Esophagus muscularis mucosa (tissue), 4 donors: Measurements from ENCODE around the gene CARM1. TPM values are rescaled to one million over a fixed set of nuclear protein-coding genes. Genes with fewer than 3 reads are reported as not detected.
"Not testable (repeated sequence)": the region's sequence is repeated elsewhere in the genome, so short reads cannot be mapped to it uniquely, and the experiment has no call there.

Source experiments
- DNase-seq: peaks from one replicate; pipeline ENCODE4 v3.0.0-alpha.2; 2017; ENCODE audit errors: extremely low spot score
- H3K27ac ChIP-seq, 4 donors: fragments of 200-600 bp; sonication (generic); replicated peaks in 1 of 4; 1 replicate in 3 of 4; 2 replicates in 1 of 4; pipeline ENCODE4 v1.5.1; 2016 to 2019; ENCODE audit warnings: mild to moderate bottlenecking in 1 of 4
- H3K27me3 ChIP-seq, 4 donors: fragments of 200-600 bp; sonication (generic); one replicate each; pipeline versions ENCODE4 v1.5.1 to v1.6.0; 2016 to 2019
- H3K36me3 ChIP-seq, 4 donors: fragments of 200-600 bp; sonication (generic); one replicate each; pipeline ENCODE4 v1.5.1; 2016 to 2019
- H3K4me1 ChIP-seq, 4 donors: fragments of 200-600 bp; sonication (generic); one replicate each; pipeline ENCODE4 v1.5.1; 2016 to 2019
- H3K4me3 ChIP-seq, 4 donors: fragments of 200-600 bp; sonication (generic); 1 replicate in 2 of 4; 2 replicates in 2 of 4; pipeline ENCODE4 v1.5.1; 2016 to 2019; ENCODE audit warnings: mild to moderate bottlenecking in 4 of 4, moderate library complexity in 1 of 4
- H3K9me3 ChIP-seq, 4 donors: fragments of 200-600 bp; sonication (generic); 1 replicate in 3 of 4; 2 replicates in 1 of 4; pipeline ENCODE4 v1.5.1; 2016 to 2019
- CTCF ChIP-seq, 3 experiments: fragments of 200-600 bp in 2 of 3; fragments of 450-650 bp in 1 of 3; sonication (generic) in 2 of 3; IDR thresholded peaks; one replicate each; pipeline ENCODE4 v1.5.1; 2017 to 2019; ENCODE audit warnings: antibody characterized with exemption in 3 of 3, mild to moderate bottlenecking in 2 of 3, moderate library complexity in 1 of 3
- EP300 ChIP-seq: sonication (generic); formaldehyde crosslinking; IDR thresholded peaks from one replicate; pipeline ENCODE4 v1.6.1; 2017; ENCODE audit warnings: antibody characterized with exemption
- POLR2A ChIP-seq: fragments of 450-650 bp; IDR thresholded peaks from one replicate; pipeline ENCODE4 v1.6.1; 2017; ENCODE audit warnings: antibody characterized with exemption, moderate library complexity, mild to moderate bottlenecking, low read depth
- POLR2AphosphoS5 ChIP-seq, 2 donors: sonication (generic); formaldehyde crosslinking; IDR thresholded peaks; one replicate each; pipeline ENCODE4 v1.6.1; 2017; ENCODE audit warnings: antibody characterized with exemption in 2 of 2
- WGBS: methylation state at CpG from one replicate; pipeline ENCODE4 v1.1.5; 2018; 5-methylcytosine and 5-hydroxymethylcytosine counted together
- intact Hi-C: fragments of 100-400 bp; cut with DNase I; formaldehyde crosslinking; loops from one replicate; pipeline ENCODE4 v1.15.1; 2023
- total RNA-seq, 4 donors: library from RNA; depleted of rRNA; stranded (reverse); fragments of >200 nt; gene quantifications; one replicate each; pipeline versions ENCODE4 v1.1.0 to v1.2.1, GENCODE V29; 2016

CARM1 gene
- total RNA-seq, 4 donors from 2014 or later: 24.9 to 43.5 (median 30.6) TPM

GRCh38 chr19:10854350-10855089, 16.8 kb upstream of the CARM1 start:
- 78% methylated on average over 7 of the region's 7 CpGs for WGBS
- no peak for DNase-seq
- H3K4me3 ChIP-seq: no peak overlapping the region
- H3K27me3 ChIP-seq: peaks cover 0 to 15% (median 2%) of the 10 kb centered on the region in 4 donors
- TF ChIP-seq POLR2AphosphoS5 (IDR thresholded peaks at IDR 0.05) (no peak), POLR2A (no peak)
- H3K36me3 ChIP-seq: no peaks in the 10 kb centered on the region
- H3K27ac ChIP-seq: no peak overlapping the region
- intact Hi-C loops: no loop called here
- no peaks in the 10 kb centered on the region for H3K4me1 ChIP-seq
- no peaks in the 10 kb centered on the region for H3K9me3 ChIP-seq

GRCh38 chr19:10855879-10856522, 15.4 kb upstream of the CARM1 start:
- Histone ChIP-seq H3K4me1 (no peaks in the 10 kb centered on the region), H3K27me3 (peaks cover 0 to 3% (median under 1%) of the 10 kb centered on the region in 4 donors), H3K9me3 (no peaks in the 10 kb centered on the region), H3K36me3 (no peaks in the 10 kb centered on the region), H3K27ac (no peak overlapping the region), H3K4me3 (no peak overlapping the region)
- WGBS: 80% methylated on average over 5 of the region's 5 CpGs
- DNase-seq: no peak
- intact Hi-C loops: no loop called here
- TF ChIP-seq EP300: no peak
- TF ChIP-seq CTCF (IDR thresholded peaks at IDR 0.05): peak in 1 of 3 experiments; percentile 38

- H3K9me3 ChIP-seq, H3K4me1 ChIP-seq, H3K27ac ChIP-seq, DNase-seq, H3K27me3 ChIP-seq, H3K4me3 ChIP-seq, H3K36me3 ChIP-seq, intact Hi-C loops: not testable (repeated sequence)
- 87% methylated on average over 1 of the region's 1 CpG for WGBS
Observed at GRCh38 chr19:10856899-10857298, 14.5 kb upstream of the CARM1 start.

- no peak for DNase-seq
- no peaks in the 10 kb centered on the region for H3K4me1 ChIP-seq
- no peak overlapping the region for H3K4me3 ChIP-seq
- WGBS: 33% methylated on average over 3 of the region's 4 CpGs
- intact Hi-C loops: no loop called here
- H3K27me3 ChIP-seq: peaks cover 0 to 3% (median 0%) of the 10 kb centered on the region in 4 donors
- TF ChIP-seq CTCF (IDR thresholded peaks at IDR 0.05) (peak; percentile 33 to 45 (median 36)), POLR2AphosphoS5 (IDR thresholded peaks at IDR 0.05) (no peak), POLR2A (no peak), EP300 (no peak)
- H3K9me3 ChIP-seq: no peaks in the 10 kb centered on the region
- no peak overlapping the region for H3K27ac ChIP-seq
- no peaks in the 10 kb centered on the region for H3K36me3 ChIP-seq
Observed at GRCh38 chr19:10858204-10858828, 13.0 kb upstream of the CARM1 start.

GRCh38 chr19:10861103-10861651, 10.2 kb upstream of the CARM1 start:
- Histone ChIP-seq H3K4me1 (peaks cover 0 to 11% (median 6%) of the 10 kb centered on the region in 4 donors), H3K9me3 (no peaks in the 10 kb centered on the region), H3K27ac (no peak overlapping the region), H3K4me3 (no peak overlapping the region), H3K27me3 (peaks cover 0 to 3% (median 0%) of the 10 kb centered on the region in 4 donors), H3K36me3 (no peaks in the 10 kb centered on the region)
- 70% methylated on average over 7 of the region's 7 CpGs for WGBS
- DNase-seq: no peak
- no peak for TF ChIP-seq POLR2A
- TF ChIP-seq CTCF (IDR thresholded peaks at IDR 0.05): peak in 1 of 3 experiments; percentile 31
- intact Hi-C loops: loop anchor here (5.0 to 10.0 kb wide), 2 partner anchors 86 to 144 kb away; partner anchors contain the start of gene DNM2
